ENCODE measurements around the gene NCOA3.
A peak's percentile ranks its signal among the peaks of the same experiment; 100 is the strongest.

Gene NCOA3

GRCh38 chr20:47645632-47646031, 143.9 kb downstream of the NCOA3 start:
- no peak for DNase-seq

DNA sequence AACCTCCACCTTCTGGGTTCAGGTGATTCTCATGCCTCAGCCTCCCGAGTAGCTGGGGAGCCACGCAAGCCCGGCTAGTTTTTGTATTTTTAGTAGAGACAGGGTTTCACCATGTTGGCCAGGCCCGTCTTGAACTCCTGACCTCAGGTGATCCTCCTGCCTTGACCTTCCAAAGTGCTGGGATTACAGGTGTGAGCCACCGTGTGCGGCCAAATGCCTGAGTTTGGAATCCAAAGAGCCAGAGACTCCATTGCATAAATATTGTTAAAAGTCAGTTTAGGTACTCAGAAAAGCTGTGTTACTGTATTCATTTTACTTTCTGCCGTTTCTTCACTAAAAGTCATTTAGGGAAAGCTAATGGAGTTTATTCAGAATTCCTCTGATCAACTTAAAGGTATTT, 146.3 kb downstream of the NCOA3 start:
- DNase-seq: no peak

DNA sequence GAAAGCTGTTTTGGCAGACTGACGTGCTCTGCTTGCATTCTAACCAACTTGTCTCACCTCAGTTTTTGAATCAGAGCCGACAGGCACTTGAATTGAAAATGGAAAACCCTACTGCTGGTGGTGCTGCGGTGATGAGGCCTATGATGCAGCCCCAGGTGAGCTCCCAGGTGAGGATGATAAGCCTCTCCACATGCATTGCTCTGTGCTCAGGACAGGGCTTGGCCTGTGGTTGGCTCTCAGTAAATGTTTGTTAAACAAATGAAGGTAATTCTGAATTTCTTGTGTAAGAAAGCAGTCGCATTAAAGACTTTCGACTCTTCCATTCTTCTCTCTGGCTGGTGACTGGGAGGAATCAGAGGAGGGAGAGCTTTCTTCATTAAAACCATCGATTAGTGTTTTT, 147.3 kb downstream of the NCOA3 start:
- no peak for DNase-seq

DNA sequence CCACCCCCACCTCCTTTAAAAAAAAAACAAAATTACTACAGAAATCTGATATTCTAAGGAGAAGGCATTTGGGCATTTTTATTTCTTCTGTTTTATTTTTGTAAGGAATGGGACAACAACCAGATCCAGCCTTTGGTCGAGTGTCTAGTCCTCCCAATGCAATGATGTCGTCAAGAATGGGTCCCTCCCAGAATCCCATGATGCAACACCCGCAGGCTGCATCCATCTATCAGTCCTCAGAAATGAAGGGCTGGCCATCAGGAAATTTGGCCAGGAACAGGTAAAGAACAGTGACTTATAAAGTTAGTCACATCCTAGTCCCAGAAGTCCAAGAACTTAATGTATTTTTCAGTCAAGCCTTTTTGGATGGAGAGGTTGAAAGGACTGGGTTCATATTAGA, 150.6 kb downstream of the NCOA3 start:
- no peak for DNase-seq

GRCh38 chr20:47652794-47653193, 151.1 kb downstream of the NCOA3 start:
- DNase-seq: no peak

GRCh38 chr20:47653869-47654268, 152.2 kb downstream of the NCOA3 start:
- no peak for DNase-seq

GRCh38 chr20:47654370-47654769, 152.7 kb downstream of the NCOA3 start:
- DNase-seq: no peak

GRCh38 chr20:47655635-47656034, 153.9 kb downstream of the NCOA3 start:
- DNase-seq: no peak

- DNase-seq: no peak
Measured at GRCh38 chr20:47656318-47656717, 154.6 kb downstream of the NCOA3 start.

- no peak for DNase-seq
Measured at GRCh38 chr20:47659904-47660601, 158.4 kb downstream of the NCOA3 start.

- no peak for DNase-seq
Measured at GRCh38 chr20:47660602-47660905, 158.9 kb downstream of the NCOA3 start.

- no peak for DNase-seq
Measured at GRCh38 chr20:47660983-47661700, 159.5 kb downstream of the NCOA3 start.

DNA sequence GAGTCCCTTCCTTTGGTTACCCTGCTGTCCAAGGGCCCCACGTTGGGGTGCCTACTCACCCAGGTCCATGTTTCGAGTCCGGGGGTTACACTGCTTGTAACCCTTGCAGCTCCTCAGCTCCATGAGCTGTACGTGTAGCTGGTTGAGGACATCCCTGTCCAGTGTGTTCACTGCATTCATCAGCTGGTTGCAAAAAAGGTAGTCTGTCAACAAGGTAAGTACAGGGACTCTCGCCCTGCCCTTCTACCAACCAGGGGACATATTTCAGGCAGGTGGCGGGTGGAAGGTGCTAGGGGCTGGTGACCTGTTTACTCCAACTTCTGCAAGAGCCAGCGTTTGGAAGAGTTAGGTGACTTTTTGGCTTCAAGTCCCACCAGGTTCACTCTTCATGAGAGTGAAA, 160.0 kb downstream of the NCOA3 start:
- DNase-seq: no peak

GRCh38 chr20:47662483-47663353, 161.0 kb downstream of the NCOA3 start:
- no peak for DNase-seq

DNA sequence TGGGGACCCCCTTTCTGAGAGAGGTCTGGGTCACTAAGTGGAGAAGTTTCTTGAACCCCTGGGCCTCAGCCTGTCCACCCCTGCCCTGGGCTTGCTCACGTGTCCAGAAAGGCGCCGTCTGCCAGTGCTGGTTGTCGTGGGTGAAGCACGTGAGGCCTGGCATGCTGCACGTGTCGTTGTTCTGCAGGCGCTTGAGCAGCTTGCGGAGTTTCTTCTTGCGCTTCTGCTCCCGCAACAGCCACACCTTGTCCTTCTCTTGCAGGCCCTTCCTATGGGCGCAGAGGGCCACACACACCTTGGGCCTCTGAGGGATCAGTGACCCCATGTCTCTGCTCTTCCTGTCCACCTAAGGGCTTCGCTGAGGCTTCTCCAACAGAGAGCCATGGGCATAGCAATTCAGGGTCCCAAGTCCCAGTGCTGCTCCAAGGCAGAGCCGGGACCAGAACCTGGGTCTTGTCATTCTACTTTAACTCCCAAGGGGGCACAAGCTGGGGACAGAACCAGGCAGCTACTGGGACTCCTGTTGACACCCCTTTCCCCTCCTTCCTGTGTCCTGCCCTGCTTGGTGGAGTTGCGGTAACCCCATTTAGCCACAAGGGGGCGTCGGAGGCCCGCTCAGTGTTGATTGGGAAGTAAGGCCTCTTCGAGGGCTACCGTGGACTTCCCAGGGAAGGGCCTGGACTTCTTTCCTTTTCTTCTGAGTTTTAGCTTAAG, 161.8 kb downstream of the NCOA3 start:
- DNase-seq: peak; percentile 46 to 65

DNA sequence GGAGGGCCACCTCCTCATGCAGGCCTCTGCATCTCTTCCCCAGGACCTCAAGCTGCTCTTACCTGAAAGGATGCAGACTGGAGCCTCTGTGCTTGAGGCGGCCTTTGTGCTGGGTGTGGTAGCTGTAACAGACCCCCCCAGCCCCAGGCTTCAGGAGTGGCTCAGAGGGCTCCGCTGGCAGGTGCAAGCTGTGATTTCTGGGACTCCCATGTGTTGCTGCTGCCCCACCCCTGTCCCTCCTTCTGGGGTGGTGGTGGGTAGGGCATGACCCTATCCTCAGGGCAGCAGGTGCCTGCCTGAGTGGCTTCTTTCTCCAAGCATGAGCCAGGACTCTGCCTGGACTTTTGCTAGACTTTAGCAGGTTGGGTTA, 162.4 kb downstream of the NCOA3 start:
- no peak for DNase-seq

DNA sequence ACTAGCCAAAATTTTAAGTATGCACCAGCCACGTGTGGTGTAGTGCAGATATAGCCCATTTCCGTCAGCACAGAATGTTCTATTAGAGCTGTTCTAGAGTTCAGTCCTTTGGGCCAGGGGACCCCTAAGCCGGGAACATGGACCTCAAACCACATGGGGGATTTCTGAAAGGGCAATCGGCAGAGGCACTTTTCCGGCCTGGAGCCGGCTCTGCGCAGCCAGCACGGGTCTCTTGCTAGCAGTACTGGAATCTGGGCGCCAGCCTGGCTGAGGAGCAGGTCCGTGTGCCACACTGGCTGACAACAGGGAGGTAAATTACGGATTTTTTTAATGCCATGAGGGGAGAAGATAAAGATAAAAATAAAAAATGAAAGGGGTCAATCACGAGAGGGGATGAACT, 163.1 kb downstream of the NCOA3 start:
- DNase-seq: no peak

DNA sequence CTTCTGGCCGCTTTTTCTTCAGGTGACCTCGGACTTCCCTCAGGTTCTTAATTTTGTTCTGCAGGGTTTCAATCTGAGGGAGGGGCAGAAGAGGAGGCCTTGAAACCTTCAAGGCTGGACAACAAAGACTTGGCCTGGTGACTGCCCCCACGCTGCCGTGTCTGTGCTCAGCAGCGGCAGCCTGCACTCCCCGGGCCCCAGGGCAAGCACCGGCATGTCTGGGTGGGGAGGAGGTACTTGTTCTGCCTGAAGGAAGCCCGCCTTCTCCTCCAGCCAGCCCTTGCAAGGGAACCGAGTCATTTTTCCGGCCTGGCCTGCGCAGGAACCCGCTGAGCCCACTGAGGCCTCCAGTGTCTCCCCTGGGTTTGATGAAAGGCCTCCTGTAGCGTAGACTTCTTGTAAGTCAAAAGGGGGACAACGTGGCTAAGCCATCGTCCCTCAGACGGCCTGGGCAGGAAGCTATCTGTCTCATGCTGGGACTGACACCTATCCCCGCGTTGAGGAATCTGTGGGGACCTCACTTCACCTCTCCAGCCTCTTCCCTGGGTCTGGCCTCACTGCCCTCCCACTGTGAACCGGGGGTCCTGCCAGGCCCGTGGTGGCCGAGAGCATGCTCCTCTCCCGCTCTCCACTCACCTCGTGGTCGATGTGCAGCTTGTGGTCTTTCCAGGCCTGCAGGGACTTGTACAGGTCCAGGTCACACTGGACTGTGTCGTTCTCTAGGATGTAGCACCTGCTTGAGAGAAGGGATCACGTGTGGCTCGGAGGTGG, 163.7 kb downstream of the NCOA3 start:
- DNase-seq: no peak

DNA sequence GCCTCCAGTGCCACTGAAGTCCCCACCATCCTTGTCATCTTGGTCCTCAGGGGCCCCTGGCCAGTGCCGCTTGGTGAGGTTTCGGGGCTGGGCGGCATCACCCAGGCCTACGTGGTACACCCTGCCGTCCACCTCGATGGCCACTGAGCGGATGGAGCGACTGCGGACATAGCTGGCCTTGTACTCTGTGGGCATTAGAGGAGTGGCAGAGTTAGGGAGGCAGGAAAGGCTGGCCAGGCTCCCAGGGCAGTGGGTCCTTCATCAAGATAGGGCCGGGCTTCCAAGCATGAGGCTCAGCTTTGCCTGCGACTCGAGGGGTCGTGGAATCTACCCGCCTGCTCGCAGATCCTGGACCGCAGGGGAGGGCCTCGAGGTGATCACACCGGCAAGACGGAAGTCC, 164.6 kb downstream of the NCOA3 start:
- DNase-seq: no peak

DNA sequence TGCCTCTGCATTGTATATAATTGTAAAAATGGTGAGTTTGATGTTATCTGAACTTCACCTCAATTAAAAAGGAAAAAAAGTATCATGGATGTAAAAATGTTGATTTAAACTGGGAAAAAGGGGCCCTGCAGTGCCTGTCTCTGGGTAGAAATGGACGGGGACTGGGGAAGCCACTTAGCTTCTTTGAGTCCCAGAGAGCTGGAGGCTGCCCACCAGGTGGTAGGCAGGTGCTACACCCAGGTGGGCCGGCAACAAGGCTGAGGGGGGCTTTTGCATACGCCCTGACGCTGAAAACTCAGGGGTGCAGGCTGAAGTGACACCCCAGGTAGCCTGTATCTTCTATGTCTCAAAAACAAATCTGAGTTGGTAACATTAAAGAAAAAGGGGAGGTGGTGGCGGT, 165.4 kb downstream of the NCOA3 start:
- DNase-seq: no peak

GRCh38 chr20:47667531-47668312, 166.0 kb downstream of the NCOA3 start:
- peak in 1 of 2 experiments; percentile 39 for DNase-seq

Measured in NCI-H524 (cell line).